ENCODE results near the gene NOP10. TPM values are rescaled to one million over a fixed set of nuclear protein-coding genes. Genes with fewer than 3 reads are reported as not detected.

Gene NOP10
- total and polyA plus RNA-seq, 2 of the 8 experiments (the other 6 are each of a cell fraction or from before 2014, with no cell fraction given), result 285 to 981 TPM

GRCh38 chr15:34359416-34359815 is 16.5 kb upstream of the NOP10 start (continued):
- no peak for TF ChIP-seq CHD7 (IDR thresholded peaks at IDR 0.05; ENCODE audit: insufficient replicate concordance, low read length)
- no peak for TF ChIP-seq E2F6 (IDR thresholded peaks at IDR 0.05)
- TF ChIP-seq CBX8 (IDR thresholded peaks at IDR 0.05; ENCODE audit: borderline replicate concordance, low read depth, low read length), result no peak
- TF ChIP-seq TAF1 (IDR thresholded peaks at IDR 0.05; ENCODE audit: low read depth, low read length), result no peak

Measured in H1 (cell line).